ENCODE results near the gene SDHC.

SDHC gene

GRCh38 chr1:161324020-161324419 lies 9.8 kb downstream of the SDHC start:
- H3K36me3 ChIP-seq (ENCODE audit: control insufficient read depth in 2 of 2, insufficient read depth in 1 of 2, low read length in 2 of 2), result peaks cover 41 to 47% of the 10 kb centered on the region in 2 experiments
- CTCF ChIA-PET, result no interaction called here
- TF ChIP-seq ZNF280D (tag by site-specific recombination; IDR thresholded peaks at IDR 0.05) (no peak), ZNF221 (tag by site-specific recombination; IDR thresholded peaks at IDR 0.05; ENCODE audit: borderline replicate concordance) (no peak), ZBTB21 (tag by site-specific recombination; IDR thresholded peaks at IDR 0.05) (no peak), ZNF354C (tag by site-specific recombination; IDR thresholded peaks at IDR 0.05; ENCODE audit: borderline replicate concordance, low read depth) (no peak), ZNF202 (tag by site-specific recombination; IDR thresholded peaks at IDR 0.05; ENCODE audit: borderline replicate concordance) (no peak), ZNF404 (tag by site-specific recombination; IDR thresholded peaks at IDR 0.05) (no peak), ZNF174 (tag by site-specific recombination; IDR thresholded peaks at IDR 0.05) (no peak), ZNF223 (tag by site-specific recombination; IDR thresholded peaks at IDR 0.05) (no peak)
- TF ChIP-seq, protein P1, sequence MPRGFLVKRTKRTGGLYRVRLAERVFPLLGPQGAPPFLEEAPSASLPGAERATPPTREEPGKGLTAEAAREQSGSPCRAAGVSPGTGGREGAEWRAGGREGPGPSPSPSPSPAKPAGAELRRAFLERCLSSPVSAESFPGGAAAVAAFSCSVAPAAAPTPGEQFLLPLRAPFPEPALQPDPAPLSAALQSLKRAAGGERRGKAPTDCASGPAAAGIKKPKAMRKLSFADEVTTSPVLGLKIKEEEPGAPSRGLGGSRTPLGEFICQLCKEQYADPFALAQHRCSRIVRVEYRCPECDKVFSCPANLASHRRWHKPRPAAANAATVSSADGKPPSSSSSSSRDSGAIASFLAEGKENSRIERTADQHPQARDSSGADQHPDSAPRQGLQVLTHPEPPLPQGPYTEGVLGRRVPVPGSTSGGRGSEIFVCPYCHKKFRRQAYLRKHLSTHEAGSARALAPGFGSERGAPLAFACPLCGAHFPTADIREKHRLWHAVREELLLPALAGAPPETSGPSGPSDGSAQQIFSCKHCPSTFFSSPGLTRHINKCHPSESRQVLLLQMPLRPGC (tag by site-specific recombination; IDR thresholded peaks at IDR 0.05), result no peak
- no peaks in the 10 kb centered on the region for H3K9me3 ChIP-seq (ENCODE audit: control insufficient read depth, insufficient read depth, low read depth, low read length)
- no peaks in the 10 kb centered on the region for H3K4me1 ChIP-seq (ENCODE audit: control insufficient read depth, insufficient read depth, low read length)
- H3K27ac ChIP-seq (ENCODE audit: extremely low read depth, low read depth, low read length), result no peak overlapping the region
- no peak overlapping the region for H3K4me3 ChIP-seq (ENCODE audit: low read depth, low read length)
- POLR2A ChIA-PET, result interaction anchor here (1.5 kb wide), 1 partner anchor 66 kb away, joined by 3 read pairs; no protein-coding TSS in a partner anchor

- H3K9me3 ChIP-seq (ENCODE audit: control insufficient read depth, insufficient read depth, low read depth, low read length), result no peaks in the 10 kb centered on the region
- peaks cover 71 to 89% of the 10 kb centered on the region in 2 experiments for H3K36me3 ChIP-seq (ENCODE audit: control insufficient read depth in 2 of 2, insufficient read depth in 1 of 2, low read length in 2 of 2)
- H3K4me3 ChIP-seq (ENCODE audit: low read depth, low read length), result no peak overlapping the region
- TF ChIP-seq SCRT2 (tag by site-specific recombination; IDR thresholded peaks at IDR 0.05) (peak; percentile 59; the same call in 1 of the 2 replicates), PRDM1 (tag by site-specific recombination; IDR thresholded peaks at IDR 0.05) (no peak)
- no peak overlapping the region for H3K27ac ChIP-seq (ENCODE audit: extremely low read depth, low read depth, low read length)
- POLR2A ChIA-PET, result no interaction called here
- CTCF ChIA-PET, result interaction anchor here (0.7 kb wide), 1 partner anchor 138 kb away, joined by 5 read pairs; no protein-coding TSS in a partner anchor
- H3K4me1 ChIP-seq (ENCODE audit: control insufficient read depth, insufficient read depth, low read length), result no peaks in the 10 kb centered on the region
These were observed 16.2 kb downstream of the SDHC start for GRCh38 chr1:161330346-161330745.

GRCh38 chr1:161333166-161333565 lies 19.0 kb downstream of the SDHC start:
- H3K4me1 ChIP-seq (ENCODE audit: control insufficient read depth, insufficient read depth, low read length), result no peaks in the 10 kb centered on the region
- H3K27ac ChIP-seq (ENCODE audit: extremely low read depth, low read depth, low read length), result no peak overlapping the region
- peaks cover 68 to 94% of the 10 kb centered on the region in 2 experiments for H3K36me3 ChIP-seq (ENCODE audit: control insufficient read depth in 2 of 2, insufficient read depth in 1 of 2, low read length in 2 of 2)
- H3K4me3 ChIP-seq (ENCODE audit: low read depth, low read length), result no peak overlapping the region
- TF ChIP-seq ZNF146 (tag by site-specific recombination; IDR thresholded peaks at IDR 0.05) (peak; percentile 60; the same call in 1 of the 2 replicates), ZNF133 (tag by site-specific recombination; IDR thresholded peaks at IDR 0.05) (no peak)
- ChIA-PET POLR2A (interaction anchor here (0.7 kb wide), 1 partner anchor 19 kb away, joined by 4 read pairs; no protein-coding TSS in a partner anchor), CTCF (interaction anchor here (0.6 to 1.3 kb wide), 2 partner anchors 12 to 121 kb away, joined by 3 read pairs; no protein-coding TSS in a partner anchor)
- H3K9me3 ChIP-seq (ENCODE audit: control insufficient read depth, insufficient read depth, low read depth, low read length), result no peaks in the 10 kb centered on the region

- H3K4me3 ChIP-seq (ENCODE audit: low read depth, low read length), result no peak overlapping the region
- H3K9me3 ChIP-seq (ENCODE audit: control insufficient read depth, insufficient read depth, low read depth, low read length), result no peaks in the 10 kb centered on the region
- ChIA-PET CTCF (no interaction called here), POLR2A (no interaction called here)
- H3K4me1 ChIP-seq (ENCODE audit: control insufficient read depth, insufficient read depth, low read length), result no peaks in the 10 kb centered on the region
- H3K27ac ChIP-seq (ENCODE audit: extremely low read depth, low read depth, low read length), result no peak overlapping the region
- H3K36me3 ChIP-seq (ENCODE audit: control insufficient read depth in 2 of 2, insufficient read depth in 1 of 2, low read length in 2 of 2), result peaks cover 73 to 86% of the 10 kb centered on the region in 2 experiments
- TF ChIP-seq ZNF223 (tag by site-specific recombination; IDR thresholded peaks at IDR 0.05) (no peak), ZNF24 (tag by site-specific recombination; IDR thresholded peaks at IDR 0.05) (no peak), OSR2 (tag by site-specific recombination; IDR thresholded peaks at IDR 0.05) (no peak), ZNF660 (tag by site-specific recombination; IDR thresholded peaks at IDR 0.05) (no peak), SETDB1 (IDR thresholded peaks at IDR 0.05; ENCODE audit: insufficient read length, low read length) (no peak), ZNF140 (tag by site-specific recombination; IDR thresholded peaks at IDR 0.05) (no peak)
- TF ChIP-seq, protein P2, sequence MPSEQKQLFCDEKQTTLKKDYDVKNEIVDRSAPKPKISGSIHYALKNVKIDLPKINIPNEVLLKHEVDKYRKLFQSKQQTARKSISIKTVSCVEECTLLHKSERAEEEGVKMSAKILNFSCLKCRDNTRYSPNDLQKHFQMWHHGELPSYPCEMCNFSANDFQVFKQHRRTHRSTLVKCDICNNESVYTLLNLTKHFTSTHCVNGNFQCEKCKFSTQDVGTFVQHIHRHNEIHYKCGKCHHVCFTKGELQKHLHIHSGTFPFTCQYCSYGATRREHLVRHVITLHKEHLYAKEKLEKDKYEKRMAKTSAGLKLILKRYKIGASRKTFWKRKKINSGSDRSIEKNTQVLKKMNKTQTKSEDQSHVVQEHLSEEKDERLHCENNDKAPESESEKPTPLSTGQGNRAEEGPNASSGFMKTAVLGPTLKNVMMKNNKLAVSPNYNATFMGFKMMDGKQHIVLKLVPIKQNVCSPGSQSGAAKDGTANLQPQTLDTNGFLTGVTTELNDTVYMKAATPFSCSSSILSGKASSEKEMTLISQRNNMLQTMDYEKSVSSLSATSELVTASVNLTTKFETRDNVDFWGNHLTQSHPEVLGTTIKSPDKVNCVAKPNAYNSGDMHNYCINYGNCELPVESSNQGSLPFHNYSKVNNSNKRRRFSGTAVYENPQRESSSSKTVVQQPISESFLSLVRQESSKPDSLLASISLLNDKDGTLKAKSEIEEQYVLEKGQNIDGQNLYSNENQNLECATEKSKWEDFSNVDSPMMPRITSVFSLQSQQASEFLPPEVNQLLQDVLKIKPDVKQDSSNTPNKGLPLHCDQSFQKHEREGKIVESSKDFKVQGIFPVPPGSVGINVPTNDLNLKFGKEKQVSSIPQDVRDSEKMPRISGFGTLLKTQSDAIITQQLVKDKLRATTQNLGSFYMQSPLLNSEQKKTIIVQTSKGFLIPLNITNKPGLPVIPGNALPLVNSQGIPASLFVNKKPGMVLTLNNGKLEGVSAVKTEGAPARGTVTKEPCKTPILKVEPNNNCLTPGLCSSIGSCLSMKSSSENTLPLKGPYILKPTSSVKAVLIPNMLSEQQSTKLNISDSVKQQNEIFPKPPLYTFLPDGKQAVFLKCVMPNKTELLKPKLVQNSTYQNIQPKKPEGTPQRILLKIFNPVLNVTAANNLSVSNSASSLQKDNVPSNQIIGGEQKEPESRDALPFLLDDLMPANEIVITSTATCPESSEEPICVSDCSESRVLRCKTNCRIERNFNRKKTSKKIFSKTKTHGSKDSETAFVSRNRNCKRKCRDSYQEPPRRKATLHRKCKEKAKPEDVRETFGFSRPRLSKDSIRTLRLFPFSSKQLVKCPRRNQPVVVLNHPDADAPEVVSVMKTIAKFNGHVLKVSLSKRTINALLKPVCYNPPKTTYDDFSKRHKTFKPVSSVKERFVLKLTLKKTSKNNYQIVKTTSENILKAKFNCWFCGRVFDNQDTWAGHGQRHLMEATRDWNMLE (tag by site-specific recombination; conservative IDR thresholded peaks at IDR 0.05; ENCODE audit: low read depth), result no peak
These were observed 21.6 kb downstream of the SDHC start for GRCh38 chr1:161335796-161336195.
